DND-41 (cell line): ENCODE results near the gene ASB16.

Experiments used
- ATAC-seq: fragments of 200-7000 bp; cut with Tn5 transposase; 3 replicates; pipeline ENCODE4 v1.9.1; 2021; ENCODE audit warnings: low read depth; ENCODE audit not compliant: insufficient read depth
- DNase-seq: peaks from one replicate; pipeline ENCODE4 v3.0.0-alpha.2; 2020
- H2AFZ ChIP-seq: 2 replicates; pipeline ENCODE4 v1.6.0; 2012; ENCODE audit warnings: low read depth, low read length
- H3K27ac ChIP-seq: 2 replicates; pipeline ENCODE4 v1.5.1; 2012; ENCODE audit warnings: low read length, inconsistent platforms
- H3K27me3 ChIP-seq: fragments of 200-600 bp; sonication (generic); 2 replicates; pipeline ENCODE4 v1.6.0; 2012; ENCODE audit warnings: low read length, mild to moderate bottlenecking, inconsistent platforms; ENCODE audit not compliant: insufficient read depth, poor library complexity
- H3K36me3 ChIP-seq: 2 replicates; pipeline ENCODE4 v1.5.1; 2012; ENCODE audit warnings: low read length, inconsistent platforms; ENCODE audit not compliant: insufficient read depth
- H3K4me1 ChIP-seq: 2 replicates; pipeline ENCODE4 v1.5.1; 2012; ENCODE audit warnings: mild to moderate bottlenecking, low read length; ENCODE audit not compliant: insufficient read depth
- H3K4me2 ChIP-seq: 2 replicates; pipeline ENCODE4 v1.6.0; 2012; ENCODE audit warnings: mild to moderate bottlenecking, moderate library complexity, low read length, inconsistent platforms; ENCODE audit not compliant: insufficient read depth
- H3K4me3 ChIP-seq, 2 experiments: fragments of 200-600 bp in 1 of 2; shearing (Covaris generic) in 1 of 2; 2 replicates each; pipeline ENCODE4 v1.5.1; 2012 to 2016; ENCODE audit warnings: inconsistent platforms in 2 of 2, low read length in 2 of 2, mild to moderate bottlenecking in 2 of 2, low read depth in 1 of 2, moderate library complexity in 1 of 2
- H3K79me2 ChIP-seq: 2 replicates; pipeline ENCODE4 v1.6.0; 2012; ENCODE audit warnings: low read length, inconsistent platforms; ENCODE audit not compliant: insufficient read depth
- H3K9ac ChIP-seq: 2 replicates; pipeline ENCODE4 v1.6.0; 2012; ENCODE audit warnings: low read depth, mild to moderate bottlenecking, inconsistent platforms, low read length, moderate library complexity
- H3K9me3 ChIP-seq: 2 replicates; pipeline ENCODE4 v1.5.1; 2012; ENCODE audit warnings: low read length, moderate library complexity, mild to moderate bottlenecking, inconsistent platforms; ENCODE audit not compliant: insufficient read depth, severe bottlenecking
- H4K20me1 ChIP-seq: 2 replicates; pipeline ENCODE4 v1.6.0; 2012; ENCODE audit warnings: low read length; ENCODE audit not compliant: insufficient read depth
- EZH2 ChIP-seq: IDR thresholded peaks from 3 replicates; pipeline ENCODE4 v1.6.1; 2012; ENCODE audit warnings: borderline replicate concordance, low read depth, mild to moderate bottlenecking, moderate library complexity, low read length, inconsistent platforms; ENCODE audit not compliant: severe bottlenecking
- TF ChIP-seq, protein P1 (sequence below): IDR thresholded peaks from 2 replicates; pipeline ENCODE4 v1.5.1; 2012; ENCODE audit warnings: borderline replicate concordance, low read length, moderate library complexity, mild to moderate bottlenecking; ENCODE audit not compliant: poor library complexity, severe bottlenecking; ENCODE audit errors: extremely low read depth

Gene ASB16

DNA sequence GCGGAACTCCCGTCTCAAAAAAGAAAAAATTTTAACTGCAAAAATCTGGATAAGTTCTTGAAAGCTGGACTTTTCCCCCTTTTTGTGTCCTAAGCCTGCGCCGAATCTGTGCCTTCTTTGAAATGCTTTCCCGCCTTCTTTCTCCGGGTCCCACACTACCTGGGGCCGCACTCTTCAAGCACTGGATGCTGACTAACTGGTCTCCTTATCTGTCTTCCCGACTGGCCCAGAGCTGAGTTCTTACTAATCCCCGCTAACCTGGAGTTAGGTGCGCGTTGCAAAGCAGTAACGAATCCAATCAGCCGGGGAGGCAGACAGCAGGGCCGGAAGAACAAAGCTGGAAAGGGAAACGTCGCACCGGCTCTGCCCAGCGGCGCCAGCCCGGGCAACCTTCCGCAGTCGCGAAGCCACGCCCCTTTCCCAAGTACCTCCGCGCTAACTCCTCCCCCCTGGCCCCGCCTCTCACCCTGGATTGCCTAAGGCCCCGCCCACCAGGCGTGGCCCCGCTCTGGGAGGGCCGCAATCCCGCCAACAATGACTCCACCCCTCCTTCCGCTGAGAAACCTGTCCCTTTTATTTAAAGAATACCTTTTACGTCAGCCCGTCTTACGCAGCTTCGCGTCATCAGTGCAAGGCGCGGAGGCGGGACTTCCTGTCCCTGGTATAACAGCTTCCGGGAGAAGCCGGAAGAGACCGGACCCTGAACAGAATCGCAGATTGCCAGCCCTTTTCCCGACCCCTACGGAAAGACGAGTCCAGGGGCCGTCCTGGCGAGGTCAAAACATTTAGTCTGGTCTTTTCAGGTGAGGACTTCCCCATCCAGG, 16.0 kb downstream of the ASB16 start, which contains the start of gene TMUB2:
Gene TMUB2 (plus strand): TSS at position 666 of the 824 bp plus-strand sequence. CDS start 737 bp downstream, outside the sequence.
- H3K9me3 ChIP-seq = no peaks in the 10 kb centered on the region
- H3K9ac ChIP-seq = peak within 1 kb of the TSS; percentile 68
- peaks cover 46% of the 10 kb centered on the region for H3K4me1 ChIP-seq
- no peaks in the 10 kb centered on the region for H3K27me3 ChIP-seq
- peaks cover 71% of the 10 kb centered on the region for H3K79me2 ChIP-seq
- peak within 1 kb of the TSS; percentile 85 for H3K4me2 ChIP-seq
- H3K36me3 ChIP-seq = peaks cover 53% of the 10 kb centered on the region
- H2AFZ ChIP-seq = peak within 1 kb of the TSS; percentile 90
- no peak for TF ChIP-seq EZH2
- TF ChIP-seq, protein P1, sequence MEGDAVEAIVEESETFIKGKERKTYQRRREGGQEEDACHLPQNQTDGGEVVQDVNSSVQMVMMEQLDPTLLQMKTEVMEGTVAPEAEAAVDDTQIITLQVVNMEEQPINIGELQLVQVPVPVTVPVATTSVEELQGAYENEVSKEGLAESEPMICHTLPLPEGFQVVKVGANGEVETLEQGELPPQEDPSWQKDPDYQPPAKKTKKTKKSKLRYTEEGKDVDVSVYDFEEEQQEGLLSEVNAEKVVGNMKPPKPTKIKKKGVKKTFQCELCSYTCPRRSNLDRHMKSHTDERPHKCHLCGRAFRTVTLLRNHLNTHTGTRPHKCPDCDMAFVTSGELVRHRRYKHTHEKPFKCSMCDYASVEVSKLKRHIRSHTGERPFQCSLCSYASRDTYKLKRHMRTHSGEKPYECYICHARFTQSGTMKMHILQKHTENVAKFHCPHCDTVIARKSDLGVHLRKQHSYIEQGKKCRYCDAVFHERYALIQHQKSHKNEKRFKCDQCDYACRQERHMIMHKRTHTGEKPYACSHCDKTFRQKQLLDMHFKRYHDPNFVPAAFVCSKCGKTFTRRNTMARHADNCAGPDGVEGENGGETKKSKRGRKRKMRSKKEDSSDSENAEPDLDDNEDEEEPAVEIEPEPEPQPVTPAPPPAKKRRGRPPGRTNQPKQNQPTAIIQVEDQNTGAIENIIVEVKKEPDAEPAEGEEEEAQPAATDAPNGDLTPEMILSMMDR = no peak
- H3K27ac ChIP-seq = peak within 1 kb of the TSS; percentile 99
- peaks cover 27% of the 10 kb centered on the region for H4K20me1 ChIP-seq
- DNase-seq = peak; percentile 99
- peak within 1 kb of the TSS; percentile 80 to 87 for H3K4me3 ChIP-seq
- peak; percentile 83 for ATAC-seq

DNA sequence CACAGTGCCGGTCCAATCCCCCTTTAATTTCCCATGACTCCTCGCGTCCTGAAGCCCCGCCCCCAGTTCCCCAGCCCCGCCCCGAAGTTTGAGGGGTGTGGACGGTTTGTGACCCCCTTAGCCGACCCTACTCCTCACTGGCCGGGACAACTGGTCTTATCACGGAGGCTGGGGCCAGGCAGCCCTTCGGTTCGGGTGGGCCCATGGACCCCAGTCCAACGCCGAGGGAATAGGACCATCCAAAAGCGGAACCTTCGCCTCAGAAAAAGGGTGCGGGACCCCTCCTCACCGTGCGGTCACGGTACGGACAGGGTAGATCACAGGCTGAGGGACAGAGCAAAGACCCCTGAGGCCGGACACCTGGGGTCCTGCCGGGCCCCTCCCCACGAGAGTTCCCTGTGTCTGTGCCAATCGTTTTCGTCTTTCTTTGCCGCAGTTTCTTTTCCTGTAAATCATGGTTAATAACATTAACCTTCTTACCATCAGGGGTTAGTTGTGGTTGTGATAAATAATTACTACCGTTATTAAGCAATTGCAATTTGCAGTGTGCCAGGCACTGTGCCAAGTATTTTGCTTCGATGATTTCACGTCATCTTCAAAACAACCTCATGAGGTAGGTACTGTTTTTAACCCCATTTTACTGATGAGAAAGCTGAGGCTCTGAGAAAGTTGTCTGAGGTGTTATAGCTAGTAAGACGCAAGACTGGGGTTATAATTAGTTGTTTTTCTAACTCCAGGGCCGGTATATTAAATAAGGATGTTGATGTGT, 16.8 kb downstream of the ASB16 start:
- TF ChIP-seq EZH2 = no peak
- TF ChIP-seq, protein P1 = no peak
- H3K27ac ChIP-seq = peak overlapping the region; percentile 99
- H2AFZ ChIP-seq = peak overlapping the region; percentile 83
- peak overlapping the region; percentile 68 for H3K9ac ChIP-seq
- peaks cover 63% of the 10 kb centered on the region for H3K79me2 ChIP-seq
- ATAC-seq (peak; percentile 56), DNase-seq (no peak)
- peak overlapping the region; percentile 34 to 80 for H3K4me3 ChIP-seq
- H3K27me3 ChIP-seq = no peaks in the 10 kb centered on the region
- peaks cover 50% of the 10 kb centered on the region for H3K36me3 ChIP-seq
- peaks cover 46% of the 10 kb centered on the region for H3K4me1 ChIP-seq
- H3K9me3 ChIP-seq = no peaks in the 10 kb centered on the region
- H3K4me2 ChIP-seq = peak overlapping the region; percentile 74
- H4K20me1 ChIP-seq = peaks cover 27% of the 10 kb centered on the region

DNA sequence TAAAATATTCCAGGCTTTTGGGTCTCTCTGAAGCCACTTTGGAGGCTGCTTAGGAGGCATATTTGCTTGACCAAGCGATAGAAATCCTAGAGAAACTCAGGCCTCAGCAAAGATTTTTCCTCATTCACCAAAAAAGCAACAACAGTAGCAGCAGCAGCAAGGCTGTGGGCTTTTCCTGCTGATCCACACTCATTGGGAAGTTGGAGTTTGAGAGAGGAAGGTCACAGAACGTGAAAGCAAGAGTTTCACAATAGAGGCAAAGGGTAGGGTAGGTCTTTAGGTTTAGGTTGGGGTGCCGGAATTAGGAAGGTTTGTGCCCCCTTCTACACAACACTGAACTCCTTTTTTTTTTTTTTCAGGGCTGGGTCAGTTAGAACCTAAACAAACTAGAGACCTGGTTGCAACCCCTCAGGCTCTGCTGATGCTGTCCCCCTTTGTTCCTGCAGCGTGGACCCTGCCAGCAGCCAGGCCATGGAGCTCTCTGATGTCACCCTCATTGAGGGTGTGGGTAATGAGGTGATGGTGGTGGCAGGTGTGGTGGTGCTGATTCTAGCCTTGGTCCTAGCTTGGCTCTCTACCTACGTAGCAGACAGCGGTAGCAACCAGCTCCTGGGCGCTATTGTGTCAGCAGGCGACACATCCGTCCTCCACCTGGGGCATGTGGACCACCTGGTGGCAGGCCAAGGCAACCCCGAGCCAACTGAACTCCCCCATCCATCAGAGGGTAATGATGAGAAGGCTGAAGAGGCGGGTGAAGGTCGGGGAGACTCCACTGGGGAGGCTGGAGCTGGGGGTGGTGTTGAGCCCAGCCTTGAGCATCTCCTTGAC, 18.3 kb downstream of the ASB16 start:
- H3K27ac ChIP-seq = no peak overlapping the region
- no peak for DNase-seq

More for the DNA sequence above, 18.3 kb downstream of the ASB16 start:
- TF ChIP-seq, protein P1 = no peak
- no peak for TF ChIP-seq EZH2
- Histone ChIP-seq H3K36me3 (peaks cover 53% of the 10 kb centered on the region), H4K20me1 (peaks cover 25% of the 10 kb centered on the region), H3K4me3 (no peak overlapping the region), H3K9me3 (no peaks in the 10 kb centered on the region), H3K79me2 (peaks cover 48% of the 10 kb centered on the region), H3K9ac (peak overlapping the region; percentile 68; the same call in 1 of the 2 replicates), H3K27me3 (no peaks in the 10 kb centered on the region), H3K4me1 (peaks cover 40% of the 10 kb centered on the region), H3K4me2 (peak overlapping the region; percentile 74), H2AFZ (no peak overlapping the region)
- no peak for ATAC-seq
